Vagina (tissue), 2 donors: Measurements from ENCODE around the gene SUPV3L1. TPM values are rescaled to one million over a fixed set of nuclear protein-coding genes. Genes with fewer than 3 reads are reported as not detected.

Experiments
- DNase-seq, 2 donors: peaks; one replicate each; pipeline ENCODE4 v3.0.0-alpha.2; 2017; ENCODE audit errors: extremely low spot score in 2 of 2
- H3K27ac ChIP-seq: fragments of 200-600 bp; sonication (generic); one replicate; pipeline ENCODE4 v1.5.1; 2019
- H3K27me3 ChIP-seq: fragments of 200-600 bp; sonication (generic); one replicate; pipeline ENCODE4 v1.5.1; 2019
- H3K36me3 ChIP-seq, 2 donors: fragments of 200-600 bp; sonication (generic); one replicate each; pipeline ENCODE4 v1.5.1; 2017 to 2019
- H3K4me1 ChIP-seq: fragments of 200-600 bp; sonication (generic); one replicate; pipeline ENCODE4 v1.5.1; 2019
- H3K4me3 ChIP-seq, 2 donors: fragments of 200-600 bp; sonication (generic); 1 replicate in 1 of 2; 2 replicates in 1 of 2; pipeline ENCODE4 v1.5.1; 2016 to 2019
- H3K9me3 ChIP-seq: fragments of 200-600 bp; sonication (generic); one replicate; pipeline ENCODE4 v1.5.1; 2019
- CTCF ChIP-seq, 3 experiments: fragments of 450-650 bp in 2 of 3; fragments of 200-600 bp in 1 of 3; sonication (generic) in 1 of 3; IDR thresholded peaks; one replicate each; pipeline ENCODE4 v1.5.1; 2017 to 2019; ENCODE audit warnings: antibody characterized with exemption in 3 of 3, mild to moderate bottlenecking in 2 of 3, moderate library complexity in 2 of 3
- POLR2A ChIP-seq, 2 donors: fragments of 450-650 bp; IDR thresholded peaks; one replicate each; pipeline ENCODE4 v1.6.1; 2017; ENCODE audit warnings: antibody characterized with exemption in 2 of 2, mild to moderate bottlenecking in 2 of 2, moderate library complexity in 2 of 2
- POLR2AphosphoS5 ChIP-seq, 2 donors: sonication (generic); formaldehyde crosslinking; IDR thresholded peaks; one replicate each; pipeline ENCODE4 v1.9.0; 2017; ENCODE audit warnings: antibody characterized with exemption in 2 of 2, mild to moderate bottlenecking in 2 of 2, low read depth in 1 of 2; ENCODE audit not compliant: insufficient read depth in 1 of 2
- intact Hi-C: fragments of 100-400 bp; cut with DNase I; formaldehyde crosslinking; loops from one replicate; pipeline ENCODE4 v1.15.1; 2023
- total RNA-seq: library from RNA; depleted of rRNA; stranded (reverse); fragments of >200 nt; gene quantifications from one replicate; pipeline ENCODE4 v1.2.3, GENCODE V29; 2016

The SUPV3L1 gene
- total RNA-seq, 1 donor from 2014 or later, result 27.5 TPM

DNA sequence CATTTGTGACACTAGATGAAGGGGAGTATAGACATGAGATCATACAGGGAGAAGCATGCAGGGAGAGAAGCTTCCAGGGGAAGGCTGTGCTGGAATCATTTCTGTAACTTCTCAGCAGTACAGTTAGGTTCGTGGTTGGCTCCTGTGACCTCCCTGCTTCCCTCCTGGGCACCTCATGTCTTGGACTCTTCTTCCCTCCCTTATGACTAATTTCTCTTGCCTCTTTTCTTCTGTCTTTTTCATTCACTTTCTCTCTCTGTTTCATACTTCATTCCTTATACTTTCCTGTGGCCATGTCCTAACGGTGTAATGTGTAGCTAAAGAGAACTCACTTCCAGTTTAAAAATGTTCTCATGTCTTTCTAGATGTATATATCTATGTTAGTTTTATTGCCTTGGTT lies 21.0 kb downstream of the SUPV3L1 start:
- Histone ChIP-seq H3K36me3 (peaks cover 0 to 68% of the 10 kb centered on the region in 2 donors), H3K9me3 (no peaks in the 10 kb centered on the region), H3K27ac (no peak overlapping the region), H3K27me3 (no peaks in the 10 kb centered on the region), H3K4me3 (no peak overlapping the region), H3K4me1 (no peaks in the 10 kb centered on the region)
- no peak for TF ChIP-seq CTCF (IDR thresholded peaks at IDR 0.05)
- TF ChIP-seq POLR2A (IDR thresholded peaks at IDR 0.05), result no peak
- no peak for TF ChIP-seq POLR2AphosphoS5 (IDR thresholded peaks at IDR 0.05; ENCODE audit: insufficient read depth in 1 of 2, low read depth in 1 of 2)
- no peak for DNase-seq
- intact Hi-C loops, result no loop called here

- intact Hi-C loops, result no loop called here
- Histone ChIP-seq H3K36me3 (peaks cover 0 to 68% of the 10 kb centered on the region in 2 donors), H3K9me3 (no peaks in the 10 kb centered on the region), H3K4me1 (no peaks in the 10 kb centered on the region), H3K4me3 (no peak overlapping the region), H3K27me3 (no peaks in the 10 kb centered on the region), H3K27ac (no peak overlapping the region)
- TF ChIP-seq POLR2AphosphoS5 (IDR thresholded peaks at IDR 0.05; ENCODE audit: insufficient read depth in 1 of 2, low read depth in 1 of 2) (no peak), CTCF (IDR thresholded peaks at IDR 0.05) (no peak), POLR2A (IDR thresholded peaks at IDR 0.05) (no peak)
- no peak for DNase-seq
These were observed 22.3 kb downstream of the SUPV3L1 start for GRCh38 chr10:69202332-69202731.

- Histone ChIP-seq H3K36me3 (peaks cover 0 to 45% of the 10 kb centered on the region in 2 donors), H3K27ac (no peak overlapping the region), H3K9me3 (no peaks in the 10 kb centered on the region), H3K27me3 (no peaks in the 10 kb centered on the region), H3K4me3 (no peak overlapping the region), H3K4me1 (no peaks in the 10 kb centered on the region)
- no peak for DNase-seq
- intact Hi-C loops, result no loop called here
- TF ChIP-seq CTCF (IDR thresholded peaks at IDR 0.05) (no peak), POLR2AphosphoS5 (IDR thresholded peaks at IDR 0.05; ENCODE audit: insufficient read depth in 1 of 2, low read depth in 1 of 2) (no peak), POLR2A (IDR thresholded peaks at IDR 0.05) (no peak)
These were observed 28.7 kb downstream of the SUPV3L1 start for GRCh38 chr10:69208761-69209160.

DNA sequence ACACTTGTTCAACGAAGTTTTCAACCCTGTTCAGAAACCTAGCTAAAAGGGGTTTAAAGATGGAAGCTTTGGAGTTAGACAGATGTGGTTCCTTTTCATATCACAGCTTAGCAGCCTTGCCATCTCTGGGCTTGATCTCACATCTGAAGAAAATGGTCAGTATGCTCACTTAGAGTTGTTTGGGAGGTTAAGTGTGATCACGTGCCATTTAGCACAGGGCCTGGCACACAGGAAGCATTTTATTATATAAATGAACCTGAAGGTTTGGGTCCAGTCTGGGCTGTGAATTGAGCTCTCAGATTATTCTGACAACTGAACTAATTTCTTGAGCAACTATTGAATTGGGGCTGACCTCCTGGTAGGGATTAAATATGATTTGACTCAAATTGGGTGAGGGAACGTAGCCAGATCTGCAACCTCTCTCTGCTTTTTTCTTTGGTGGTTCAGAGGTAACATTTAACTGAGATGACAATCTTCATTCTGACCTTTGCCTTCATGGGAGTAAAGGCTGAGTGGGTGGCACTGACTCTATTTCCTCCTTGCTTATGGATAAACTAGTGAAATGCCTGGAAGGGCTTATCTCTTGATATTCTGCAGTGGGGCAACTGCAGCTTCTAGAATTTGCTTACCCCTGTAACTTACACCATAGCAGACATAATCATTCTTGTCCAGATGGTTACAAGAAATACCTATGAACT lies 29.9 kb downstream of the SUPV3L1 start:
- H3K36me3 ChIP-seq, result peaks cover 0 to 33% of the 10 kb centered on the region in 2 donors
- H3K27ac ChIP-seq, result no peak overlapping the region
- intact Hi-C loops, result no loop called here

More for the DNA sequence above, 29.9 kb downstream of the SUPV3L1 start:
- H3K9me3 ChIP-seq, result no peaks in the 10 kb centered on the region
- H3K4me1 ChIP-seq, result no peaks in the 10 kb centered on the region
- no peak for DNase-seq
- TF ChIP-seq POLR2A (IDR thresholded peaks at IDR 0.05) (no peak), CTCF (IDR thresholded peaks at IDR 0.05) (no peak), POLR2AphosphoS5 (IDR thresholded peaks at IDR 0.05; ENCODE audit: insufficient read depth in 1 of 2, low read depth in 1 of 2) (no peak)
- H3K27me3 ChIP-seq, result no peaks in the 10 kb centered on the region
- no peak overlapping the region for H3K4me3 ChIP-seq
